Measurements from ENCODE around the gene STK11IP.

- TF ChIP-seq CTCF (IDR thresholded peaks at IDR 0.05) = peak; percentile 96 to 100 (median 98)
- TF ChIP-seq POLR2A (IDR thresholded peaks at IDR 0.05) = no peak
Measured at GRCh38 chr2:219642465-219643083, 44.9 kb downstream of the STK11IP start.
